Measurements from ENCODE around the gene AVPI1.
A peak's percentile ranks its signal among the peaks of the same experiment; 100 is the strongest.

Gene AVPI1

DNA sequence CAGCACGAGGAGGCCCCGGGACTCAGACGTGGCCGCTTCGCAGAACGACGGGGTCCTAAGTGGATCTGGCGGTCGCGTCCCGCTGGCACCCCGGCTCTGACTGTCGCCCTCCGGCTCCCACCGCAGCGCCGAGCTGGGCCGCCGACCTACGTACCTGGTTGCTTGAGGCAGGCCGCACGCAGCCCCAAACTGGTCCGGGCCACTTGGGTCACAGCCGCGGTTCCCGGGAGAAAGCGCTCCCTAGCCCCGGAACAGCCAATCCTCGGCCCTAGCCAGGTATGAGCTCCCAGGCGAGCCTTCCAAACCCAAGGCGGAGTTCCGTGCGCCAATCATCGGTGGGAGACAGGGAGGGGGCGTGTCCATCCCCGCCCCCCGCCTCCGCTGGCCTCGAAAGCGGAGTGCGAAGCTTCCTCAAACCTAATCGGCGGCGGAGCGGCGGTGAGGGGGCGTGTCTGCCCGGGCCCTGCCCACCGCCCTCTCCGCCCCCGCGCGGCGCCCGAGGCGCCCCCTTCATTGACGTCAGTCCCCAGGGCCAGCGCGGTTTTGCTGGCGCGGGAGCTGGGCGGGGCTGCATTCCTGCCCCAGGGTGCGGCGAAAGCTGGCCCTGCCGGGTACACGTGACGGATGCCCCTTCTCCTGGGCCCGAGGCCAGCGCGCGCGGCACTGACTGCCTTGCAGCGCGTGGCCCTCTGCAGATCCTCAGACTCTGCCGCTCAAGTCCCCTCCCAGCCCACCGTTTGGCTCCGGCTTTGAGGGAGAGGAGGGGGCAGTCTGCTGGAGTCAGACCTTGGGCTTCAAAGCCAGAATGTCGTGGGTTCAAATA lies at the start of gene AVPI1:
Gene AVPI1 (minus strand): TSS at position 280 of the 823 bp plus-strand sequence. CDS start 7,336 bp downstream, outside the sequence.
- DNase-seq, result peak; percentile 88

GRCh38 chr10:97736403-97736901 lies 49.4 kb upstream of the AVPI1 start:
- no peak for DNase-seq

- no peak for DNase-seq
Observed at GRCh38 chr10:97734021-97734420, 47.0 kb upstream of the AVPI1 start.

- DNase-seq, result no peak
Observed at GRCh38 chr10:97733256-97733655, 46.2 kb upstream of the AVPI1 start.

GRCh38 chr10:97732052-97732359 lies 45.0 kb upstream of the AVPI1 start:
- DNase-seq, result no peak

GRCh38 chr10:97731346-97732051 lies 44.5 kb upstream of the AVPI1 start:
- DNase-seq, result peak; percentile 60

DNA sequence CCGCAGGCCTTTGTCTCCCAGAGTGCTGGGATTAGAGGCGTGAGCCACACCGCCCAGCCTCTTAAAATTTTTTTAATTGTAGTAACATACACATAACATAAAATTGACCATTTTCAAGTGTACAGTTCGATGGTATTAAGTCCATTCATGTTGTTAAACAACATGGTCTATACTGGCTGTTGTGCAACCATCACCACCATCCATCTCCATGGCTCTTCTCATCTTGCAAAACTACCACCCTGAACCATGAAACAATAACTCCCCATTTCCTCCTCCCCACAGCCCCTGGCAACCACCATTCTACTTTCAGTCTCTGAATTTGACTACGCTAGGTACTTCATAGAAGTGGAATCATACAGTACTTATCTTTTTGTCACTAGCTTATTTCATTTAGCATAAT lies 42.0 kb upstream of the AVPI1 start:
- no peak for DNase-seq

DNA sequence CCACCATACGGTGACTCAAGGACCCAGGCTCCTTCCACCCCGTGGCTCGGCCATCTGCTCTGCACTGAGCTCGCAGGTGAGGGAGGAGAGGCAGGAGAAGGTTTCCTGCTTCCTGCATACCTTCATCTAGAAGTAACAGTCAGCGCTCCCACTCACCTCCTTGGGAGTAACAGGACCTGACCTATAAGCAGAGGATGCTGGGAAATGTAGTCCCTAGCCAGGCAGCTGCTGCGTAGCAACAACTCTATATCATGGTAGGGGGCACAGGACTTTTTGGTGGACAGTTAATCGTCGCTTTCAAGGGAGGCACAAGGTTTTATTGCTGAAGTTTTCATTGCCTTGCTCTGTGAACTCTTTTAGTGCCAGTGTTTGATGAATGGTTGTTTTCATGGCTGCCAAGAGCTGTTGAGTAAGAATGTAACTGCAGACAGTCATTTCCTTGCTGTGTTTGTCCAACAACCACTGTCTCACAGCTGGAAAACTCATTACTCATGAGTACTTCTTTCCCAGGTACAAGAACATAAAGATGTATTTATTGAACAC lies 39.7 kb upstream of the AVPI1 start:
- no peak for DNase-seq

DNA sequence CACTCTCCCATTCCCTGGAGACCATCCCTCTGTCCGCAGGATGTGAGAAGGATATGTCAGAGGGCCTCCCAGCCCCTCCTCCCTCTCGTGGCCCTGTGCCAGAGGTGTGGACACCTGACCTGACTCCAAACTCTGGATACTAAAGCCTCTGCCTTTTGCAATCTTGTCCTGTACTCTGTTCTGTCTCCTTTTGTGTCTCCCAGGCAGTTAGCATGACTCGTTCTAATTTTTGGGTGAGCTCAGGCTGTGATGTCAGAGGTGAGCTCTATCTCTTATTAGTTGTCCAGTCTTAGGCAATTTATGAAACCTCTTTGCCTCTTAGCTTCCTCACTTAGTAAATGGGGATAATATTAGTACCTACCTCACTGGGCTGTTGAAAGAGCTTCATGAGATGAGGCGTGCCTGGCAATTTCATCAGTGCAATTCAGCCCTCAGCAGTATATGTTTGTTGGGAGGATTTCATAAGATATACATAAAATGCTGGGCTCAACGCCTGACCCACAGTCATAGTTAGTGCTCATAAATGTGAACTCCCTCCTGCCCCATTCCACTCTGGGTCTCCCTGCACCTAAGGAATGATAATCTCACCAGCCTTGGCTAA lies 37.4 kb upstream of the AVPI1 start:
- DNase-seq, result no peak

DNA sequence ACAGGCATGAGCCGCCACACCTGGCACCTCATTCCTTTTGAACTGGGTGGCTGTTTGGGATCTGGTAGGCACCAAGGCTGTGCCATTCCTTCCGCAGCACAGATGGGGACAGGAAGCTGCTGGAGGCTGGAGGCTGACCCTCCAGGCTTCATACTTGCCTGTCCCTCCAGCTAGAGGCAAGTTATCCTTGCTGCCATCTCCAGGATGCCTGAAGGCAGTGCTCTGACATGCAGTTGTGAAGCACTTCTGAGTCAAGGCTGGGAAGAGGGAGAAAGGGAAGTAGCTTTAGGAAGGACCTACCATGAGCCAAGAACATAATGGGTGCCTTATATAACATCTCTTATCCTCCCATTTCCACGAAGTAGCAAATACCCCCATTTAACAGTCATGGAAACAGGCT lies 36.0 kb upstream of the AVPI1 start:
- no peak for DNase-seq

DNA sequence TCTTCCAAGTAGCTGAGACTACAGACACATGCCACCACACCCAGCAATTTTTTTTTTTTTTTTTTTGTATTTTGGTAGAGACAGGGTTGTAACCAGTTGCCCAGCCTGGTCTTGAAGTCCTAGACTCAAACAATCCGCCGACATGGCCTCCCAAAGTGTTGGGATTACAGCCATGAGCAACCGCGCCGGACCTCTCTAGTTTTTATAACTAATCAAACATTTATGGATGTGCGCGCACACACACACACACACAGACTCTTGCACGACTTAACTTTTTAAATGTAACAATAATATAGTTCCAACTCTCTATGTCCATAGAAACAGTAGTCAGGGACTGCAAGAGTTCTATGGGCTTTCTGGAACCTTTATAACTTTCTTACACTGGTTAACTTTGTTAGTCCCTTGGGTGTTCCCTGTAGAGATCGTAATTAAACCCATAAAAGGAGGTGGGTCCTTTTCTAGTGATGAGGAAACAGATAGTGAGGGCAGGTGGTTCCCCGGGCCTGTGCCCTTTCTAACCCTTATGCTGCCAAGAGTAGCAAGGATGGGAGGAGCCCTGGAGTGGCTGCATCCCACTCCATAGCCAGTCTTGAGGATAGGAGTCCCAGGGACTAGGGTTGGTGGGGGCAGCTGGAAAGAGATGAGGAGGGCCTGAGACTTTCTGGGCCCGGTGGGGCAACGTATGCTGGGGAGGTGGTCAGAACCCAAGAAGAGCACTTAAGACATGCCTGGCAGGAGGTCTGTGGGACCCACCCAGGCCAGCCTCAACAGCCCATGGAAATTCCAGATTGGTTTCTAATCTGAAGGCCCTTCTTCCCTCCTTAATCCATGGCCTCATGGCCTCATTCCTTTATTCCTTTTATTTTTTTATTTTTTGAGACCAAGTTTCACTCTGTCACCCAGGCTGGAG lies 35.1 kb upstream of the AVPI1 start:
- DNase-seq, result no peak

GRCh38 chr10:97719602-97720001 lies 32.6 kb upstream of the AVPI1 start:
- no peak for DNase-seq

- DNase-seq, result no peak
Observed at GRCh38 chr10:97718659-97719142, 31.7 kb upstream of the AVPI1 start.

- DNase-seq, result no peak
Observed at GRCh38 chr10:97718178-97718577, 31.1 kb upstream of the AVPI1 start.

GRCh38 chr10:97717627-97718026 lies 30.6 kb upstream of the AVPI1 start:
- no peak for DNase-seq

DNA sequence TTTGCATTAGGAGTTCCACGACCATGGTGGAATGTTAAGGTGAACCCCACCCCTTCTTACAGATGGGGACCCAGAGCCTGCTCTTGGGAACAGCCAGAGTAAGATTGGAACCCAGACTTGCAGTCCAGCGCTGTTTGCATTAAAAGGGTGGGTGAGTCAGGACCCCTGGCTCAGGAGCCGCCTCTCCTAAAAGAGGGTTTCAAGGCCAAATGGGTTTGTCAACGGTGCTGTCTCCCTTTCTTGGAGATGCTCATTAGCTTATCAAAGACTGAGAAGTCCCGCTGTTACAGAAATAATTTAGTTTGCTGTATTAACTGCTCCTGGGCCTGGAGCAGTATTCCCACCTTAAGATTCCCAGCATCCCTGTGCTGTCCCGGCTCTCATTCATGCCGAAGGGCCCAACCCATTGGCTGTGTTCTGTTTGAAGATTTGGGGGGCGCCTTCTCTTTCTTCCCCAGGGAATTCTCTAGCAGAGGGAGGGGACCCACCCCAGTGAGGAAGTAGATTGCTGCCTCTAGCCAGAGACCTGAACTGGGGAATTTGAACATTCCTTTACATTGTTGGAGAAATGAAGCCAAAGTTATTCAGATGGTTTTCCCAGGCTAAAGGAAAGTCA lies 28.3 kb upstream of the AVPI1 start:
- DNase-seq, result no peak

DNA sequence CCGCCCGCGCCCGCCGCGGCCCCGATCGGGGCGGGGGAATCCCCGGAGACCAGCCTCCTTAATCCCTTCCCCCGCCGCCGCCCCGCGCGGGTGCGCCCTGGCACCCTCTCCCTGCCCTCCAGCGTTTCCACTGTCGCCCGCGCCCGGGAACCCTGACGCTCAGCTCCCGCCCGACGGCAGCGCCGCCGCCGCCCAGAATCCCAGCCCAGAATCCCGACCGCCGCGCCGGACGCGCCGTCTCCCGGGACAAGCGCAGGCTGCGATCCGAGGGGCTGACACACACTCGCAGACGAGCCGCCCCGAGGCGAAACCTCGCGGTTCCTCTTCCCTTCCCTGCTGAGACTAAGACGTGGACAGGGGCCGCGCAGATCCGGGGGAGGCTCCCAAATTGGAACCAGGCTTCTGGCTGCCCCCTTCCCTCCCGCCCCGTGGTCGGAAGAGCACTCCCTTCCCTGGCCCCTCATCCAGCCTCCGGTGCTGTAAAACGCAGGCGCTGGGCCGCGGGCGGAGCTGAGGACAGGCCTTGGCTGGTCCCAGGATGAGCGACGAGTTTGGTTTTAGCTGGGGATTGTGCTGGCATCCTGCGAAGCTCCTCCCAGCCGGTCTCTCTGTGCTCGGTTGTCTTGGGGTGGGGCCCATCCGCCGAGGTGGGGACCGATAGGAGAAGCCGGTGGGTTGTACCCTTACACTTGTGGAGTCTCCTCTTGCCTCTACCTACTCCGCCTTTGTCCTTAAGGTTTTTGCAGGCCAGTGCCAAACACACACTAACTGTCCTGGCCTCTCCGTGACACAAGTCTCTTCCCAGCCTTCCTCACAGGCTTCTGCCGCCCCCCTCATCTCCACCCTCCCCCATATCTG lies 27.6 kb upstream of the AVPI1 start:
- DNase-seq, result peak; percentile 8

DNA sequence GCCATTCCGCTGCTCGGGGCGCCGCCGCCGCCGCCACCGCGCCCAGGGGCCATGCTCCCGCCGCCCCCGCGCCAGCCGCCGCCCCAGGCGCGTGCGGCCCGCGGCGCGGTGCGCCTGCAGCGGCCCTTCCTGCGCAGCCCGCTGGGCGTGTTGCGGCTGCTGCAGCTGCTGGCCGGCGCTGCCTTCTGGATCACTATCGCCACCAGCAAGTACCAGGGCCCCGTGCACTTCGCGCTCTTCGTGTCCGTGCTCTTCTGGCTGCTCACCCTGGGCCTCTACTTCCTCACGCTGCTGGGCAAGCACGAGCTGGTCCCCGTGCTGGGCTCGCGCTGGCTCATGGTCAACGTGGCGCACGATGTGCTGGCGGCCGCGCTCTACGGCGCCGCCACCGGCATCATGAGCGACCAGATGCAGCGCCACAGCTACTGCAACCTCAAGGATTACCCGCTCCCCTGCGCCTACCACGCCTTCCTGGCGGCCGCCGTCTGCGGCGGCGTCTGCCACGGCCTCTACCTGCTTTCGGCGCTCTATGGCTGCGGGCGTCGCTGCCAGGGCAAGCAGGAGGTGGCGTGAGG lies 26.9 kb upstream of the AVPI1 start:
- no peak for DNase-seq

GRCh38 chr10:97713339-97713825 lies 26.3 kb upstream of the AVPI1 start, which contains the start of gene MARVELD1:
MARVELD1 (plus strand) TSS chr10:97713730; CDS start chr10:97713877, 147 bp downstream.
- DNase-seq, result peak; percentile 52

Measured in NCI-H1694 (cell line).